GM10847 (cell line): ENCODE measurements around the gene ATXN7L3.
A peak's percentile ranks its signal among the peaks of the same experiment; 100 is the strongest.

Experiments
- POLR2A ChIP-seq: IDR thresholded peaks from 2 replicates; pipeline ENCODE4 v1.6.1; 2011; ENCODE audit not compliant: insufficient read length; ENCODE audit errors: extremely low read depth

The ATXN7L3 gene

DNA sequence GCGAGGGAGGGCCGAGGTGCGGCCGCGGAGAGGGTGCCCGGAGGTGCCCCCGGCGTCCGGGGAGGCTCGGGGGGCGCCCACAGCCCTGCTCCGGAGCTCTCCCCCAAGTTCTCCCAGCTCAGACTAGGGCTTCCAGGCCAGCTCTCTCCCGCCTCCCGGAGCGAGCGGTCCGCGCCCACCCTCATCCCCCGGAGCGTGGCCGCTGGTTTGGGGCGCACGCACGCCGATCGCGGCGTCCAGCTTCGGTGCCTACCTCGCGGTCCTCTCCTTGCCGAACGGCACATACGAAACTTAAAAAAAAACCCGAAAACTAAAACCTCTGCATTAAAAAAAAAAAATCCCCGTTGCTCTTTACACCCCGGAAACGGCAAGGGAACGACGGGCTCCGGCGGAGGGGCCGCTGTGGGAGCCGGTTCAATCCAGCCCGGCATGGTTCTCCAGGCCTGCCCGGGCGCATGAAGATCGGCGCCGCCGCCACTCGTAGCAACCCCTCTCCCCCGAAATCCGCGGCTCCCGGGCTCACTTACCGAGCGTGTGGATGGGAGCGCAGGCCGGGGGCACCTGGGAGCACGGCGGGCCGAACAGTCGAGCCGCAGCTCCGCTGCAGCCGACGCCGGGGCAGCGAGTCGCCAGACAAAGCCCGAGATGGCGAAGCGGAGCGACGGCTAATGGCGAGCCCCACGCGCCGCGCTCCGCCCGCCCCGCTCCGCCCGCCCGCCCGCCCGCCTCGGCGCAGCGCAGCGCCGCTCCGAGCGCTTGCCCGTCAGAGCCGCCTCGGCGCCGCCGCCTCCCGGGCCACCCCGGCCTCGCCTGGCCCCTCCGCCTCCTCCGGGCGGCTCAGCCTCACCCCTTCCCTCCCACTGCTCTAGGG, 20.8 kb upstream of the ATXN7L3 start:
- no peak for TF ChIP-seq POLR2A

DNA sequence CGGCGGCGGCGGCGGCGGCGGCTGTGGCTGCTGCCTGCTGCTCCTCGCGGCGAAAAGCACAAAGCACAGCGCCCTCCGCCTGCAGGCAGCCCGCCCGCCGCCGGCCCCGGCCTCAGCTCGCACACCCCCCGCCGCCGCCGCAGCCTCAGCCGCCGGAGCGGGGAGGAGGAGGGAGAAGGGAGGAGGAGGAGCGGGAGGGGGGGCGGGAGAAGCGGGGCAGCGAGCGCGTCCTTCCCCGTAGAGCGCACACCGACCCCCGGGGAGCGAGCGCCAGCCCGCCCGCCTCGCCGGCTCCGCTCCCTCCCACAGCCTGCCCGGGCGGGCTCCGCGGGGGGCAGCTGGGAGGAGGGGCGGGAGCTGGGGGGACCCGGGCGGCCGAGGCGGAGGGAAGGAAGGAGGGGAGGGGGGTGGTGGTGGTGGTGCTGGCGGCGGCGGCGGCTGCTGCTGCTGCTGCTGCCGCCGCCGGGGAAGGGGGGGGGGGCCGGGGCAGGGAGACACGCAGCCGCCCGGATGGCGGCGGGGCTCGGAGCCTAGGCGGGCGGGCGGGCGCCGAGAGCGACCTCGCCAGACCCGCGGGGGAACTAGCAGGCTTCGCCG, 20.0 kb upstream of the ATXN7L3 start, which contains the start of gene UBTF:
Gene UBTF (minus strand): TSS at position 60 of the 597 bp plus-strand sequence. CDS start 1,446 bp downstream, outside the sequence.
- TF ChIP-seq POLR2A, result no peak

DNA sequence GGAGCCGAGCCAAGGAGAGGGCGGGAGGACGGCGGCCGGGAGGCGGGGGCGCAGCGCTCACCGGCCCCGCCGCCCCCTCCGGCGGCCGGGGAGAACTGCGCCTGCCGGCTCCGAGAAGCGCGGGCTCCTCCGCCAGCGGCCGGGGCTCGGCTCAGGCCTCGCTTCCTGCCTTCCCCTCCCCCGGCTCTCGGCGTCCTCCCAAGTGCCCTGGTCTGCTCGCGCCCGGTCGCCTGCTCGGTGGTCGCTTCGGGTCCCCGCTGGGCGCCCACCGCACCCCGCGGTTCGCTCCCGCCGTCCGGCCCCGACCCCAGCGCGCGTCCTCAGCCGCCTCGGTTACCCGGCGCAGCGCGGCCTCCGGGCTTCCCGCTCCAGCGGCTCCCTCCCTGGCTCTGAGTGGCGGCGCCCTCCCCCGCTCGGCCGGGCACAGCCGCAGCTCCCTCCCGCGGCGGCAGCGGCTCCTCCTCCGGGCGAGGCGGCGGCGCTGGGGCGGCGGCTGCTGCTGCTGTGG, 19.5 kb upstream of the ATXN7L3 start:
- peak; percentile 20 for TF ChIP-seq POLR2A

DNA sequence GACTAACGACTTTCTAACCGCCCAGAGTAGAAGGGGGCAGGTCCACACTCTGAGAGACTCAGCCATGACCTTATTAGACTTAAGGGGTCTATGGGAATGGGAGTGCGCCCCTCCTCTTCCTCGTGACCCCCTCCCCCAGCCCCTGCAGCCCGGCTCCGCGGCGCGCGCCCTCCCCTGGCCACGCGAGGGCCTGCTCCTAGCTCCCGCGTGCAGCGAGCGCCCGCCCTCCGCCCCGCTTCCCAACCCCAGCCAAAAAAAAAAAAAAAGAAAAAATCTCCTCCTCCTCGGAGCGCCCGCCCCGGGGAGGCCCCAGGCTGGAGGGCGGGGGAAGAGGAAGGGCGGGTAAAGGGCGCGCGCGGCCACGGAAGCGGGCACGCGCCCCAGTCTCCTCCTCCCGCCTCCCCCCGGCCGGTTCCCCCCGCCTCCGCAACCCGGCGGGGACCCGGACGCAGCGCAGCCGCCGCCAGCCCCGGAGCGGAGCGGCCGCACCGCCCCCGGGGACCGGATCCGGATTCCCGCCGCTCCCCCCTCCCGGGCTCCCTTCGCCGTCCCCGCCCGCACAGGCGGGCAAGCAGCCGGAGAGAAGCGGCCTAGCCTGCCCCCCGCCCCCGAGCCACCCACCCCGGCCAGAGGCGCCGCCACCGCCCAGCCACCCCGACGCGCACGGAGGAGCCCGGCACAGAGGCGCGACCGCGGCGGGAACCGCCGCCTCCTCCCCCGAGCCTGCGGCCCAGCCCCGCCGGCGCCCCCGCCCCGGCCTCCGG, 18.8 kb upstream of the ATXN7L3 start:
- TF ChIP-seq POLR2A, result peak; percentile 68

DNA sequence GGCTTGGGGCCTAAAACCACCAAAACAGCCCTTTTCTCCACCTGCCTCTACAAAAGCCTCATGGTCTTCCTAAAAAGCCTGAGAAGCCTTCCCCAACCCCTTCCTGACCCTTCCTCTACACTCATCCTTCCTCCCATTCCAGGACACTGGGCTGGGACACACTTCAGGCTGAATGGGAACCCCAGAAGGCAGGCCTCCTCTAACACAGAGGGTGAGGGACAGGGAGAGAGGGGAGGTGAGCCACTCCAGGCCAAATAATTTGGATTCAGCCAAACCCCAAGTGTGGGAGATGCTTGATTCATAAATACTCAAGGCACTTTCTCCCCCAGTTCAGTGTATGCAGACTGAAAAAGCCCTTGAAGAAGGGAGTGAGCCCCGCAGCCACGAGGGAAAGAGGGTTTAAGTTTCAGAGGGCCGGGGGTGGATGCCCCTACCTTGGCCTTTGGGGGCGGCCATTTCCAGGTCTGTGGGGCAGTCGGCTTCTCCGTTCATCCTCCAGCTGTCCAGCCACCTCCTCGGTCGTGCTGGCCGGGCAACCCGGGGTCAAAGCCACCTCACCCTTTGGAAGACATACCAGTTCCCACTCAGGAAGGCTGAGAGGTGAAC, 18.2 kb upstream of the ATXN7L3 start:
- TF ChIP-seq POLR2A, result no peak

DNA sequence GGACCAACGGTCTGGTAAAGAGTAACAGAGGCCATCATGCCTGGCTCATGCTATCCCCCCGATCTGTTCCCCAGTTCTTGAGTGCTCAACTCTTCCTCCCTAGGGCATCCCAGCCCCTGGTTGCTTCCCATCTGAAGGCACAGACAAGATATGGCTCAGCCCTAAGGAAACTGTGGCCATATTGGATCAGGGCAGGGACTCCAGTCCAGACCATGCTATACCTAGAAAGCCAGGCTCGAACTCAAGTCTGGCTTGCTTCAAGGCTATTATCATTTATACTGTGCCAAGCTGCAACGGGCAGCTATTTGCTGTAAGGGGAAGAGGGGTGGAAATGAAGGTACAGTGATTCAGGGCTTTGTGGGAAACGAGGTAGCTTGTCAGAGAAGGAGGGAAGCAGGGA, 17.0 kb upstream of the ATXN7L3 start:
- TF ChIP-seq POLR2A, result no peak

DNA sequence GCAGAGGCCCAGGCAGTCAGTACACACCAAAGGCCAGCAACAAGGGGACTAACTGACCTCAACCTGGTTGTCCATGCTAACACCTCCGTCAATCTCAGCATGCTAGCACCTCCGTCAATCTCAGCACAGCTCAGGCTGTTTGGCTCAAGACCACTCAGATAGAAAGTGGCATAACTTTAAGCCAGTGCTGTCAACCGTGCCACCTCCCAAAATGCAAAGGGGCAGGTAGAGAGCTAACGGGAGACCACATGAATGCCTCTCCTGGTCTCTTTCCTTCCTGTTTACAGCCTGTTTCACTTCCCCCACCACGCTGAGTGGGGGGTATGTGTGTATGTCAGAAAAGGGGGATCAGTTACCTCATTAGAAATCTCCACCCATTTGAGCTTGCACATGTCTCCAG, 16.5 kb upstream of the ATXN7L3 start:
- TF ChIP-seq POLR2A, result no peak

DNA sequence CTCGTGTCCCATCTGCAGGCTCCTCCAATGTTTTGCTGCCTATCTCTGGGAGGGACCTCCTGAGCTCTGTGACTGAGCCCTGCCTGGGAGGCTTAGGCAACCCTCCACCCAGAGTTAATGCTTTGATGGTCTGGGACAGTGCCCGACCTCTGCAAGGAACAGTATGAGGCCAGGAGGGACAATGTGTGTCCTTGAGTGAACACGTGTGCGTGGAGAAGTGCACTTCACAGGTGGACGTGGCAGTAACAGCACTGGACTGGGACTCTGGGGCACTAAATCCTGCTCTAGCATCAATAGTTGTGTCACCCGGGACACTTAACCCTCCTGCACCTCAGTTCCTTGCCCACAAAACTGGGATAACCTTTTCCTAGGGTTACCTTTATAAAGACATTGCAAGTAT, 15.2 kb upstream of the ATXN7L3 start:
- no peak for TF ChIP-seq POLR2A

DNA sequence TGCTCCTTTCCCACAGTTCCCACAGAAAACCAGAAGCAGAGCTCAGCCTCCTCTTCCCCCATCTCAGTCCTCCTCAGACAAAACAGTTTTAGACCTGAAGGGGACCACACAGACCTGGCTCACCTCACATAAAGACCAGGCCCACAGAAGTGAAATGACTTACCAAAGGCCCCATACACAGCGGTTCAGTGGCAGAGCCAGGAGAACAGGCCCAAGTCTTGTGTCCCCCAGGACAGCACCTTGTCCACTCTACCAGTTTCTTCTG, 14.5 kb upstream of the ATXN7L3 start:
- TF ChIP-seq POLR2A, result no peak

DNA sequence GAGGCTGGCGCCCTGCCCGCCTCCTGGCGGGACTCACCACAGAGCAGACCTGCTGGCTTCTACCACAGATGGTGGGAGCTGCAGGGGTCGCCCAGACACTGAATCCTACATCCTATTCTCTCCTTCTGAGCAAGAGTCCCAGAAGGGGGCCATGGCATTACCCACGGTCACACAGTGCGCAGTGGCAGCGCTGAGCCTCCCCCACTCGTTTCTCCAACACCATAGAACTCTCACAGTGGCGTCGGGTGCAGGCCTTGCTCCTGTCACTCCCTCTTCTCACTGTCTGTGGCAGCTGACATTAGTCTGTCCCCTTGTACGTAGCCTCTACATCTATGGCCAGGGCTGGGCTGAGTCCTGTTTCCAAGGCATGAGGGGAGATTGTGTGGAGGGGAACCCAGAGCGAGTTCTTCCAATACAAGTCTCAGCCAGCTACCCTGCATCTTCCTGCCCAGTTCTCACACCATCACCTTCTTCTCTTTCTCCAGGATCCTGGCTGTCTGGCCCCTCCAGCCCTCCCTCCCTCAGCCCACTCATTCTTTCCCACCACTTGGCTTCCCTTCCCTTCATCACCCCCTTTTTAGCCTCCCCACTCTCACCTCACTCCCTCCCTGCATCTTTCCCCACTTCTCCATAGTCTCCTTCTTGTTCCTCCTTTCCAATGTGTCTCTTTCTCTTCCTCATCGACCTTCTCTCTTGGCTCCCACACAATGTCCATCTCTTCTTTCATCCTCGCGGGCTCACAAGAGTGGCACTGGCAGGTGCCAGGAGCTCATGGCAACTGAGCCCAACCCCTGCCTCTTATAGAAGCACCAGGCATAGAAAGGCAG, 13.9 kb upstream of the ATXN7L3 start:
- TF ChIP-seq POLR2A, result no peak

DNA sequence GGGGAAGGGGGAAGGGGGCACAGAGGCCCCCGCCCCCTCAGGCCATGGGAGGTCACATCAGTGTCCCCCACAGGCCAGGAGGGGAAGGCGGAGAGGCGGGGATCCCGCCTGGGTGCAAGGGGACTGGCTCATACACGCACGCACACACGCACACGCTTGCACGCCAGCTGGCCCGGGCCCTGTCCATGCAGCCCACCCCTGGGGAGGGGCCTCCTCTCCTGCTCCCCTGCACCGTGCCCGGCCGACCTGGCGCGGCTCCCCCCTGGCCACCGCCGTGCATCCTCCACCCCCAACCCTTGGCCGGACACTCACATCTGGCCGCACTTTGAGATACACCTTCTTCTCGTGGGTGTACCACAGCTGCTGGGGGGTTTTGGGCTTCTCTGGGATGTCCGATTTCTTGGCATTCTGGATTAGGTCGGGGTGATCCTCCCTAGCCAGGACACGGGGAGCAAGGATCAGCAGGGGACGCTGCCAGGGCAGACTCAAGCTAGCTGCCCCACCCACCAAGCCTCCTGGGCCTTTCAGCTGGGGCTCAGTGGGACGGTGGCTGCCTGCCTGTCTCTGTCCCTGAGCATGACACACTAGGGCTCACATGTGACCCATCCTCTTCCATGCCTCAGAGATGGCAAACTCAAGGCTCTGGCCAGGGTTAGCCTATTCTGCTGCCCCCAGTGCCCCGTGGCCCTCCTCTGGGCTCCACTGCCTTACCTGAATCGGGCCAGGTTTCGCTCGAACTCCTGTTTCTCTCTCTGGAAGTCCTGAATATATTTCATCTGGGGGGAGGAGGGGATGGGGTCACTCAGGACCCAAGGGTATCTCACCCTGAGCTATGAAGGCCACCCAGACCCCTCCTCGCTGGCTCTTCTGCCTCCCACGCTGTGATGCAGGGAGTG, 13.1 kb upstream of the ATXN7L3 start:
- no peak for TF ChIP-seq POLR2A

DNA sequence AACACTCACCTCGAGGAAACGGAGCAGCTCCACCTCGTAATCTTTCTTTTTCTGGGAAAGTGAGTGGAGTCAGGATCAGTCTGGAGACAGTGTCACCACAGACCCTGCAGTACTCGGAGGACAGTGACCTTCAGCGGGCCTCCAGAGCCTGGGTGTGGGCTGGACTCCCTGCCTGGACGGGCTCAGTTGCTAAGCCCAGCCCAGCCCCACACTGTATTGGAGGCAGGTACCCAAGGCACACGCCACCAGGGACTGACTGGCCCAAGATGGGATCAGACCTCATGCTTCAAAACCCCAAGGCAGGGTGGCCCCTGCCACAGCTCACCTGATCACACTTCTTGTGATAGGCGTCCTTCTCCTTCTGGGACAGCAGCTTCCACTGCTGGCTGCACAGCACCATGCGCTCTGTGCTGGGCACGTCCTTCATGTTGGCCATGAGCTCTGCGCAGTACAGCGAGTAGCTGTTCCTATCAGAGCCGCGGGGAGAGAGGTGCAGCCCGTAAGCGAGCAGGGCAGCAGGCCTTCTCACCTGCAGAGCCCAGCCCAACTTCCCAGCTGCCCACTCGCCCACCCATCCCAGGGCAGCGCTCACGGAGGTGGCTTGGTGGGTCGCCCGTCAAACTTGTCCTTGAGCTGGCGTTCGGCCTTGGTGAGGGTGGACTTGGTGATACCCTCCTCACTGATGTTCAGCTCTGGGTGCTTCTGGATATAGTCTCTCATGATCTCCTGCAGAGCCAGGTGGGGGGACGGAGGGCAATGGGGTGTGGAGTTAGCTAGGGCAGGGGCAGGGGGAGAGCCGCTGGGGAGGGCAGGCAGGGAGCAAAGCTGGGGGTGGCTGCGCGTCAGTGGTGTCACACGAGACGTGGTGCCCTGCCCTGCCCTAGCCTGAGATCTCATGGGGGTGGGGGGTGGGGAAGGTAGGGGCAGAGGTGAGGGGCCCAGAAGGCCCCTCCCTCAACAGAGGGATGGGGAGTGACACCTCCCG, 11.9 kb upstream of the ATXN7L3 start:
- TF ChIP-seq POLR2A, result no peak

DNA sequence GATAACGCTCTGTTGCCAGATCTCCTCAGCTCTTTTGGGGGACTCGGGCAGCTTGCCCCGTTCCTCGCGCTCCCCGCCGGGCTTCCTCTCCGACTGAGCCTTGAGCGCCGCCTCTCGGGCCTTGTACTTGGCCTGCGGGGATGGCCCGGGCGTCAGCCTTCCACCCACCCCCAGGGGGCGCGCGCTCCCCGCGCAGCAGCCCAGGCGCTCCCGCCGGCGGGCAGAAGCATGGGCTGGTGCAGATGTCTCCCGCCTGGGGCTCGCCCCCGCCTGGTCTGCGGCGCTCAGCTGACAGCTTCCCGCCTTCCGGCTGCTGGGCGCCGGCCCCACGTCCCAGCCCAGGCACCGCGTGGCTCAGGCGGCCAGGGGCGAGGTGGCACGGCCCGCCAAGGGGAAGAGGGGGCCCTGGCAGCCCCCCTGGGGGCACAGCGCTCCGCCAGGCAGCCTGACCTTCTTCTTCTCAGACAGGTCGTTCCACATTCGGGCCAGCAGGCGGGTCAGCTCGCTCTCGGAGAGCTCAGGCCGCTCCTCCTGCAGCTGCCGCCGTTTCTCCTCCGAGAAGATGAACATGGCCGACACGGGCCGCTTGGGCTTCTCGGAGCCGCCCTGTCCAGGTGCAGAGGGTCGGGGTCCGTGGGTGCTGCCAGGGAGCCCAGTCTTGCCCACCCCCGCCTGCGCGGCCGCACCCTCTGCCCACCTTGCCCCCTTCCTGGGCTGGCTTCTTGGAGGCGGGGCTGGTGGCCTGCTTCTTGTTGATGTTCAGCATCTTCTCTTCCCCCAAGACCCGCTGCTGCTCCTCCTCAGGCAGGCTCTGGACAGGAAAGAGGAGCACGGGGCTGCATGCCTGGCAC, 10.9 kb upstream of the ATXN7L3 start:
- peak; percentile 30 for TF ChIP-seq POLR2A
